H1 (cell line): ENCODE measurements around the gene PLA2G4A. TPM values are rescaled to one million over a fixed set of nuclear protein-coding genes. Genes with fewer than 3 reads are reported as not detected.

Experiments
- EP300 ChIP-seq, 2 experiments: IDR thresholded peaks; 1 replicate in 1 of 2; 2 replicates in 1 of 2; pipeline ENCODE4 v1.6.1; 2011 to 2012; ENCODE audit warnings: low read depth in 2 of 2, low read length in 2 of 2, mild to moderate bottlenecking in 2 of 2, borderline replicate concordance in 1 of 2, inconsistent platforms in 1 of 2, moderate library complexity in 1 of 2
- polyA plus RNA-seq, 7 experiments: library from polyadenylated mRNA; depleted of rRNA in 3 of 7; stranded (reverse) in 5 of 7; unstranded in 2 of 7; fragments of >200 nt in 5 of 7; fragments of 200-250 nt in 2 of 7; gene quantifications; 1 replicate in 5 of 7; 2 replicates in 1 of 7; 4 replicates in 1 of 7; pipeline versions ENCODE4 v1.2.1 to v1.2.3, GENCODE V29; 2011 to 2013; ENCODE audit warnings: missing spikeins in 2 of 7, mixed read lengths in 2 of 7
- total RNA-seq: library from RNA; stranded (reverse); fragmentation: NEBNext Ultra II Directional; extraction: Animal tissue kit (Norgen Biotek cat#: 25700); gene quantifications from 2 replicates; pipeline ENCODE4 v1.2.1, GENCODE V29; 2021

The PLA2G4A gene
- total and polyA plus RNA-seq, 2 of the 8 experiments (the other 6 are each of a cell fraction or from before 2014, with no cell fraction given) = 0.63 to 1.4 TPM

GRCh38 chr1:186834399-186834958, 5.7 kb downstream of the PLA2G4A start (continued):
- TF ChIP-seq EP300 (IDR thresholded peaks at IDR 0.05; ENCODE audit: borderline replicate concordance in 1 of 2, low read depth in 2 of 2, low read length in 2 of 2) = no peak
